CD4-positive, alpha-beta T cell treated with Interleukin-4 for 4 hours (primary cell): Measurements from ENCODE around the gene RALGPS1.

Source experiments
- DNase-seq: peaks from one replicate; pipeline ENCODE4 v3.0.0-alpha.2; 2020

Gene RALGPS1

GRCh38 chr9:127198587-127198986 lies 284.0 kb downstream of the RALGPS1 start:
- DNase-seq, result no peak

DNA sequence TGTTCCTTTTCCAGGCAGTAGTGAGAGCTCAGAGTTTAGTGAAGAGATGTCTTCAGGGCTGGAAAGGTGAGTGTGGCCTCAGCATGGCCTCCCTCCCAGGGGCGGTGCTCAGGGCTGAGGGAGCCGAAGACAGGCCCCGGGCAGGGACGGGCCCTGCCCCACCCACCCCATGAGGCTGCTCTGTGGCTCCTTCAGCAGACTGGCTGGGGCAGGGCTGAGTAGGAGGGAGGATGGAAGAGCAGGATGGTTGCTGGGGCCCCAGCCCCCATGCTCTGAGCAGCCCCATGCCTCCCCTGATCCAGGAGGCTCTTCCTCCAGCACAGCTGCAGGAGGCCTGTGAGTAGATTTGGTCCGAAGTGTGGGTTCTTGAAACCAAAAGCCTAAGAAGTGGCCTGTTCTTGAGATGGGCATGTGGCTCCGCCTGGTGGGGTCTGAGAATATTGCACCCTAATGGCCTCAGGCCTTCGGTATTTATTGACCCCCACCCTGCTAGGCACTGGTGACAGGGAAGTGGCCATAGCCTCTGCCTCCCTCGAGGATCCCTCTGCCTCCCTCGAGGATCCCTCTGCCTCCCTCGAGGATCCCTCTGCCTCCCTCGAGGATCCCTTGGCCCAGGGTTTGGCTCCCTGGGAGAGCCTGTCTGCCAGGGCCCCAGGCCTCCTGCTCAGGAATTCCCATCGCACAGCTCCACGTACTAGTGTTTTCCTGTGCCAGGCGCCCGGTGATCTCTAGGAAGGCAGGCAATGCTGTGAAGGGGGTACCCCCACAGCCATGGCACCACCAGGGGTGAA lies 284.6 kb downstream of the RALGPS1 start:
- DNase-seq, result peak; percentile 73

GRCh38 chr9:127200106-127200862 lies 285.7 kb downstream of the RALGPS1 start:
- DNase-seq, result no peak

DNA sequence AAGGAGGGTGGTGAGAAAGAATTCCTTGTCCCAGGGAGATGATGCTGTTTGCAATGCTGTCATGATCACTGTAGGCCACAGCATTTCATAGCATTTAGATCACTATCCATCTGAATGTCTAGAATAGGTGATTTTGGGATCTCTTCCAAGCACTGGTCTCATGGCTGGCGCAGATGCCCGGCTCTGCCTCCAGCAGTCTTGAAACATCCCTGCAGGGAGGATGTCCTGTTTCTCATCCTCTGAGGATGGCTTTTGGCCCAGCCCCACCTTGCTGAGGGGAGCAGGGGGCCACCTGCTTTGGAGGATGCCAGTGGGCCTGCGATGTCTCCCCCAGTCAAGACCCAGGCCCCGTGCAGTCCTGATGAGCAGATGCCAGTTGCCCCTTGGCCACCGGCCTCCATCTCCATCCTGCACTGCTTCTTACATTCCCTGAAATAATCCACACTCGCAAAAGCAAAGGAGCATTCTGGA lies 286.5 kb downstream of the RALGPS1 start:
- DNase-seq, result no peak

GRCh38 chr9:127201731-127202130 lies 287.1 kb downstream of the RALGPS1 start:
- no peak for DNase-seq

- DNase-seq, result no peak
Measured at GRCh38 chr9:127202461-127203169, 288.0 kb downstream of the RALGPS1 start.

DNA sequence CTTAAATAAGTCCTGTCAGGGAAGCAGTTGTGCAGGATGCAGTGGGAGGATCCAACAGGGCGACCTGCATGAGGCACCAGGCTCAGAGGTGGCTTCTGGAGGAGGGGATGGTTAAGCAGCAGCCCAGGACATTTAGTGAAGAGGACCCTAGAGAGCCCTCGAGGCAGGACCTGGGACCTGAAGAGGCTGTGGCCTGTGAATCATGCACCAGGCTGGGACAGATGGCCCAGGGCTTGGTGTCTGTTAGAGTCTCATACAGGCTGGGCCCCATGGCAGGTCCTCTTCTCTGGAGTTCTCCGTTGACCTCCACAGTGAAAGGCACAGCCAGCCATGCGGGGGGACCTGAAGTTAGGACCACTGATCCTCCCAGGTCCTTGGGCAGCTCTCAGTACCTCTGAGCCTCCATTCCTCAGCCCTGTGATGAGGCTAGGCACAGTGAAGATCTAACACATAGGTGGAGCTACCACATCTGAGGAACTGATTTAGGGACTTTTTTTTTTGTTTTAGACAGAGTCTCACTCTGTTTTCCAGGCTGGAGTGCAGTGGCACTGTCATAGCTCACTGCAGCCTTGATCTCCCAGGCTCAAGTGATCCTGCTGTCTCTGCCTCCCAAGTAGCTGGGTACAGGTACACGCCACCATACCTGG lies 289.2 kb downstream of the RALGPS1 start:
- DNase-seq, result no peak

DNA sequence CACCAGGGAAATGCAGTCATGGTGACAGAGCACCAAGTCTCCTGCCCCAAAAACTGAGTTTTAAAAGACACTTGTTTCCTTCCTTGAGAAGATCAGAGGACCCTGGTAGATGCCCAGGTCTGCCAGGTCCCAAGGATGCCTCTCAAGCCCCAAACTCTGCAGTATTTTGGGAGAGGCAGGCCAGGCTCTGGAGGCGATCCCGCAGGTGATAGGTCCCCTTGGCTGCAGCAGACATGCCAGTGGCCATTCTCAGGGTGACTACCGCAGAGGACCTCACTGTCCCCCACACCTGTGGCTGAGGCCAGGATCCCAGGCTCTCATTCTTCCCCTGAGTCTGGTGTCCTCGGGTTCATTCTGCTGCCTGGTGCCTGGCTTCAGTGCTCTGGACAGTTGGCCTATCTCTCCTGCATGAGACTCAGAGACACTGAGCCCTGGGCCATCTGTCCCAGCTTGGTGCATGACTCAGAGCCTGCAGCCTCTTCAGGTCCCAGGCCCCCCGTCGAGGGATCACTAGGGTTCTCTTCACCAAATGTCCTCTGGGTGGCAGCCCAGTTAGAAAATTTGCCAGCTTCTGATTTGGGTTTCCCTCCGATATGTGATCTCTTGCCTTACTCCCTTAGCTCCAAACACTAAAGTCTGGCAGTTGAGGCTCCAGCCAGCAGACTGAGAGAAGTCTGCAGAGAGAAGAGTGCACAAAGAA lies 290.3 kb downstream of the RALGPS1 start:
- no peak for DNase-seq

- DNase-seq, result no peak
Measured at GRCh38 chr9:127205952-127206351, 291.4 kb downstream of the RALGPS1 start.

DNA sequence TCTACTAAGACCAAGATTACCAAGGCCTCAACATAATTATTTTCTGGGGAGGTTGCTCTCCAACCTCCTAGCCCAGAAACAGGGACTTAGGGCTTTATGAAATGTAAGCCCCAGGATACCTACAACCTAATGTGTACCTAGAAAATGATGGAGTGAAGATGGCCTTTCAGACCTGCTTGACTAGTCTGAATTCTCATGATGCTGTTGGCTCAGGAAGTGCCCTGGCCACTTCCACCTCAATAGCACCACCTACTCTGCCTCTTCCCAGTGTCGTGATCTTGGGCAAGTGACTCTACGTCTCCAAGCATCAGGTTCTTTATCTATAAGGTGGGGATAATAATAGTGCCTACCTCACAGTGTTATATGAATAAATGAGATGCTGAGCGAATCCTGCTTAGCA lies 292.1 kb downstream of the RALGPS1 start:
- DNase-seq, result no peak

GRCh38 chr9:127207734-127208410 lies 293.3 kb downstream of the RALGPS1 start:
- no peak for DNase-seq

- DNase-seq, result no peak
Measured at GRCh38 chr9:127208416-127208815, 293.8 kb downstream of the RALGPS1 start.

- DNase-seq, result no peak
Measured at GRCh38 chr9:127209220-127209619, 294.6 kb downstream of the RALGPS1 start.

DNA sequence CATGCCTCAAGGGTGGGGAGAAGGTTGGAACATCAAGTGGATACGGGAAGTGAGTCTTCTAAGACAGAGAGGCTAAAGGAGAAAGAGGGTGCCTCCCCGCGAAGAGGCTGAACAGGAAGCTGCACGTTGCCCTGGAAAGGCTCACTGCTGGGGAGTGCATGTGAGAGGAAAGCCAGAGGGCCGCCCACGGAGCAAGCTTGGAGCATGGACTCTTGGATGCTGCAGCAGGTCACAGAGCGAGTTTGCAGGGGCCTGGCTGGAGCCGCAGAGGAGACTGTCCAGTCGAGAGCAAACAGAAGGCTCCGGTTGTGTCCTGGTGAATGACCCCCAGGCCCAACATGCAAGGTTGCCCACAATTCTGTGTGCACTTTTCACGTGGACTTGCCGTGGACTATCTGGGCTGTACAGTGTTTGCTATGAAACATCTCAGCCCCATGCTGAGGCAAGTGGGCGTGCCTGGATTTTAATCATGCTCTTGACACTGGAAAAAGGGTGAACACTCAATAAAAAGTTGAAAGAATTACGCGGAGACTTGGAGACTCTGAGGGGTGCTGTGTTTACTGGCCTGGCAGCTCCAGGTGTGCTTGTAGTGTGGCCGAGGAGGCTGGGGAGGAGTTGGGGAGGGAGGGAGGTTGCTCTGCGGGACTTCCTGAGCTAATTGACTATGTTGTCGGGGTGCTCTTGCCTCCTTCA lies 295.5 kb downstream of the RALGPS1 start:
- DNase-seq, result no peak

DNA sequence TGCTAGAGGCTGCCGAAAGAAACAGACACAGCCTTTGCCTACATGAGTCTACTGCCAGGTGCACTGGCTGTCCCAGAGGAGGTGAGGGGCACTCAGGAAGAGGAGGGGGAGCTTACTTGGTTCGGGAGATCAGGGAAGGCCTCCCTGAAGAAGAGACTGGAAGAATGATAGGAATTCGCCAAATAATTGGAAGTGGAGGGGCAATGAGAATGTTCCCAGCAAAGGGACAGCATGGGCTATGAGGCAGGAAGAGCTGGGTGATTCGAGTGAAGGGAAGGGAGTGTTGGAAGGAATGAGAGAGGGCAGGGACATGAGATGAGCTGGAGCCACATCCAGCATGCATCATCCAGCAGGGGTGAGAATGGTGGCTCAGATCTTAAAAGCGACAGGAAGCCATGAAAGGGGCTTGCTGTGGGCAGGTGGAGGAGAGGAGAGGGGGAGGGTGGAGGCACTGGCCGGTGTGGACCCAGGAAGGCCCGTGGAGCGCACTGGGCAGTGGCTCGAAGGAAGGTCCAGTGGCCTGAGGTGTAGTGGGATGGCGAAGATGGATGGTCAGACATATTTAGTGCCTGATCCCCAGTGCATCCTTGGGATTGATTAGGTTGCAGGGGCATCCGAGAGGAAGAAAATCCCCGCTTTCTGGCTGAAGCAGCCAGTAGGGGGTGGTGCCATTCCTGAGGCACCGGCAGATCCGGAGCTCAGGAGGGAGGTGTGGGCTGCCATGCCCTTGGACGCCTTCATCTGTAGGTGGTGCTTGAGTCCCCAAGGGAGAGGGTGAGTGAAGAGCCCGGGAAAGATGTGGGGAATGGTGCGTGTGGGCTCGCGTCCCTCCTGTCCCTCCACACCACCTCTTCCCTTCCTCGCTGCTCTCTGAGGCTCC lies 296.5 kb downstream of the RALGPS1 start:
- no peak for DNase-seq

GRCh38 chr9:127211983-127212382 lies 297.4 kb downstream of the RALGPS1 start:
- DNase-seq, result no peak

GRCh38 chr9:127212453-127212852 lies 297.9 kb downstream of the RALGPS1 start:
- no peak for DNase-seq

GRCh38 chr9:127213859-127214258 lies 299.3 kb downstream of the RALGPS1 start:
- DNase-seq, result no peak

DNA sequence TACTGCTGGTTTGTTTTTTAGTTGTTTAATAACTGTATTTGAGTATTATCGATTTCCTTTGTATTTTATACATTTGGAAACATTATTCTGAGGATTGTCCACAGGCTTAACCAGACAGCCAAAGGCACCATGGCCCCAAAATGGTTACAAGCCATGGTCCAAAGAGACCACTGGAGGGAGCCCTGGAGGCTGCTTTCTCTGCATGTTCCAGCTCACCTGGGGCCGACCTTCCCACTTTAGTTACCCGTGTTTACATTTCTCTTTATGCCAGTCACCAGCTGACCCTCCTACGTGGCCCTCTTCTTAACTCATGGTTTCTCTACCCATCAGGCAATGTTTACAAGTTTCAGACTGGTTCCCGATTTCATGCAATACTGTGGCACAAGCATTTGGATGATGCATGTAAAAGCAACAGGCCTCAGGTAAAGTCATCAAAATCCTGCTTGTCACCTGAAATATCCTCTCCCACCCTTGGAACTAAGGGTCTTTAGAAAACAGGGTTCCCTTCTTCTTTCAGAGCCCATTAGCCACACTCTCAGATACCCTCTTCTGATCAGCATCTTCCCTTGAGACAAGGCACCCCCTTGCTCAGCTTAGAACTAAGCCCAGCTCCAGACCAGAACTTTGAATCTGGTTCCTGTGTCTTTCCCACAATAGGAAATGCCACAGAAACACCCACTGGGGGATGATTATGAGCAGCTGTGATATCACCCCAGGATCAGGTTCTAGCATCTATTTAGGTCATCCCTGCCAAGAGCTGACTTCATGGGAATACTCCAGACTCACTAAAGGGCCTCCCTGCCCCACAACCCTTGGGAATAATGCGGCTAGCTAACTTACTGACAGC lies 300.1 kb downstream of the RALGPS1 start:
- peak; percentile 51 for DNase-seq
